HG03064 (cell line): Measurements from ENCODE around the gene CHL1.
"Not testable (repeated sequence)": the region's sequence is repeated elsewhere in the genome, so short reads cannot be mapped to it uniquely, and the experiment has no call there.

Experiments used
- ATAC-seq: cut with Tn5 transposase; IDR thresholded peaks from one replicate; pipeline ENCODE4 v1.9.1; 2021; ENCODE audit warnings: low read depth; ENCODE audit not compliant: unreplicated experiment

Gene CHL1

DNA sequence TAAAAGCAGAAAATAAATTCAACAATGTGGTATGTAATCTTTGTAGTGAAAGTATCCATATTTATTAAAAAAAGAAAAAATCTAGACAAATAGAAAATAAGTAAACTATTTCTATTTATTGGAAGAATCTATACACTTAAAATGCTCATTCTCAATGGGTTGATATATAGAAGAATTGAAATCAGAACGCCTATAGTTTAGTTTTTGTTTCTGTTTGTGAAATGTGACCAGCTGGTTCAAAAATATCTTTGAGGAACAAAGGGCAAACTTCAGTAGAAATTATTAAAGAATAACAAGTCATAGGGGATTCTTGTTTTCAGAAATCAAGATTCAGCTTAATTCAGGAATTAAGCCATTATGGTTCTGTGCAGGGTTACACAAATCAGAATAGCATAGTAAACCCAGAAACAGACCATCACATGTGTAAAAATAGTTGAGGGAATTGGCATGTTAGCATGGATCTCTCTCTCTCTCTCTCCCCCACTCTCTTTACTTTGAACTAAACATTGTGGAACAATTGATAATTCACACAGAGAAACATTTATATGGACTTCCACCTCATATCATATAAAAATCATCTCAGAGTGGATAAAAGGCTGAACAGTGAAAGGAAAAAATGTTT is 134.0 kb downstream of the CHL1 start:
- no peak for ATAC-seq

DNA sequence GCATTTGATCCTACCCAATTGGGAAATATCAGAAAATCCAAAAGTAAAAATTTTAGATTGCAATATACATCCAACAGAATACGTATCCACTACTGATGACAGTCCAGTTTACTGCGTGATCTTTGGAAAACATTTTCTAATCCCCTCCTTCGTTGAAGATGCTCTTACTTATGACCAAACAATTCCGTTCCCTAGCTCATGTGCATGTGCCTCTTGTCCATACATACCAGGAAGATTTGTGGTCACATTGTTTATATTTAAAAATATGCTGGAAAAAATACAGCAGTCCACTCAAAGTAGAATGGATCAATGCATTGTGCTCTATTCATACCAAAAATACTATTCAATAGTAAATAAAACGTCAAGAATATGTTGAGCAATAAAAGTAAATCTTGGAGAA is 135.3 kb downstream of the CHL1 start:
- no peak for ATAC-seq

DNA sequence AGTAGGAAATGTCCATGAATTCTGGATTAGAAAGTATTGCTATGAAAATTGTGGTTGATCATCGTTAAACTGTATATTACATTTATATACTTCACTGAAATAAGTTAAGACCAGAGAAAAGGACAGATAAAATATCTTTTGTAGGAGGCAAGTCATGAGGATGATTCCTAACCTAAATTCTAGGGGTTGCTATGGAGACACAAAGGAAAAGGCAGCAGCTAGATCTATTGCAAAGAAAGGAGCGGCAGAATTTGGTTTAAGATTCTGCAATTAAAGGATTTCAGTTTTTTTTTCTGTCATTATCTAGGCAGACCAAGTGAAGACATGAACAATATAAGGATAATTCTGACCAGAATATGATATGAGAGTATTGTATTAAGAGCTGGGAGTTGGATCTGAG is 136.1 kb downstream of the CHL1 start:
- no peak for ATAC-seq

DNA sequence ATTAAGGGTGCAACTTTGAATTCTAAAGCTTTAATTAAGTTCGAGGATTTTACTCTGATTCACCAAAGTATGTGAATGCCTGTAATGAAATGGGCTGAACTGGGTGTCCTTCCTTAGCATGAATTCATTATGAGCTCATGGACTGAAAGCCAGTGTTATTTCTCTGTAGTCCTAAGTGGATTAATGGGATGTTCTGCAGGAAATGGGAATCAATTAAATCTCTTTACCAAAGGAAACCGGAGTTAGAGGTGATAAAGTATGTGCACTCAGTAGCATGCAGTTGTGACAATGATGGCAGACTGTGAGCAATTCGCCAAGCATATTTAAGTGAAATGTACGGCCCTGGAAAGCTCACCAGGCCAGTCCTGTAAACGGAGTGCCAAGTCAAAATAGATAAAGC is 138.7 kb downstream of the CHL1 start:
- no peak for ATAC-seq

DNA sequence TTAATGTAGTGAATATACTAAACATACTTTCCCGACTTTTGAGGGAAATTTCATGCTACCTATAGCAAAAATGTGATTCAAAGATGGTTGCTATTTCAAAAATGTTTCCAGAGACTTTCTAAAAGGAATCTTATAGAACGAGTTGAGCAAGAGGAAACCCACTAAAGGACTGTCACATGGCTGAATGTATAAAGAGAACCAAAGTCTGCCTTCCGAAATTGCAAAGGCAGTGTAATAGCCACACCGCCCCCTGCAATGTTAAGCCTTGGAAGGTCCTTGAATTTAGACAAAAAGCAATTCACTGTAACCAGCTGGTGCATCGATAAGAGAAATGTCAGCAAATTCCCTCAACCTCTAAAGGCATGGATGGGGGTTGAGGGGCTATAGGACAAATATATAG is 142.8 kb downstream of the CHL1 start:
- ATAC-seq: no peak

DNA sequence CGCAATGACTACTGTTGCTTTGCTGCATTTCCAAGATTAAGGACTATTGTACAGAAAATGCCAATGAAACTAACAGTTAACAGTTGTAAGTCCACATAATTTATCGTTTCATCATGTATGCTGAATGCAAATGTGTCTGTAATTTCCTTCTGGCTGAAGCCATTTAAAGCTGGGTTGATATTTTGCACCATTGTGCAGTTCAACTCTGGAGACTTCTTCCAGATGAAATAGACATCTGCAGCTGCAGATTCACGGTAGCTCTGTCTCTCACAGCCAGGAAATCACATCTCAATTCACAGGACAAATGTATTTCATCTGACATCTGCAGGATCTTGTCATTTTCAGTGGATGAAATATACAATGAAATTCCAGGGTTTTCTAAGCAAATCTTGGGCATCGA is 145.4 kb downstream of the CHL1 start:
- ATAC-seq: no peak

DNA sequence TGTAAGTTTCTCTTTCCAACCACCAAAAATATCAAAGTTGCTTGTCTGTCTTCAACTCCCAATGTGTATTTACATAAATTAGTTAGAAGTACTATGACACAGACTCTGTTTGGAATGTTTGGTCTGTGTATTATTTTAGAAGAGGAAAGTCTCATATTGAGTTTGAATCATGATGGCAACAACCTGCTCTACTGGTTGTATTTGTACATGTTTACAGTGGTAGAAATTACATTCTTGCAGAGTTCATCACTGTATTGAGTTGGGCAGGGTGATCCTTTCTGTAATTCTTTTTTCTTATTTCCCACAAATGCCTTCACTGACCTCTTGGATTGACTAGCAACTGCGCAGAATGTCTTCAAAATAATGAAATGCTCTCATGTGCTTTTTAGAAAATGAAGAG is 149.6 kb downstream of the CHL1 start:
- no peak for ATAC-seq

DNA sequence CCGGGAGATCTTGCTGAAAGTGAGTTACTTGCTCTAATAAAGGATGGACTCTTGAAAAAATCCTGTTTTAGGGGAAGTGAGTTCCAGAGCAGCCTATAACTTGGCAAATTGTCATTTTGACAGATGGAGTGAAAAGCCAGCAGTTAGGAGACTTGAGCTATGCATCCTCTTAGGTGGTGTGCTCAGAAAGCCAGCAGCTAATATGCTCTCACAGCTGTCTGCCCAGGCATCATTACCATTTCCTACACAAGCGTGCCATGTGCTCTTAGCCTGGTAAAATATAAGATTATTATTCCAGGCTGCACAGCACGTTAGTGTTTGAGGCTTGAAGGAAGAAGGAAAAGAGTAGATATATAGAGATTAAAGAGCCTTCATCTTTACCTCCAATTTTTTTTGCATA is 151.0 kb downstream of the CHL1 start:
- ATAC-seq: no peak

DNA sequence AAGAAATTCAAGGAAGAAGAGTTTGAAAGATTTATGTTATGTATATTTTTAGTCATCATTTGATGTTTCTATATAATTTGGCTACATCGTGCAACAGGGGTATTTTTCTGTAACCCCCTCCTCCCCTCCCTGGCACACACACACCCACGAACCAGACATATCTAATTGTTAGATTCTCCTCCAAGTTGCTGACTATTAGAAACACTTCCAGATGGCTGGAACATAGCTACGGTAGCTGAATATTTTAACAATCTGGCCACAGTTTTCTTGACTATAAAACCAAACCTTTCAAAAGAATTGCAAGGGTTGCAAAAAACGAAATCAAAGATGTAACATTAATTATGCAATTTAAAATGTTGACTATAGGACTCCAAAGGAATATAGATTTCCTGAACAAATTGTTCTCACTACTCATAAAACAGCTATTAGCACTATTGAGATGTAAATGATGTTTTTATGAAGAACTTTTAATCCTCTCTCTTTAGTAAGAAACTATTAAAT is 154.4 kb downstream of the CHL1 start:
- ATAC-seq: no peak

DNA sequence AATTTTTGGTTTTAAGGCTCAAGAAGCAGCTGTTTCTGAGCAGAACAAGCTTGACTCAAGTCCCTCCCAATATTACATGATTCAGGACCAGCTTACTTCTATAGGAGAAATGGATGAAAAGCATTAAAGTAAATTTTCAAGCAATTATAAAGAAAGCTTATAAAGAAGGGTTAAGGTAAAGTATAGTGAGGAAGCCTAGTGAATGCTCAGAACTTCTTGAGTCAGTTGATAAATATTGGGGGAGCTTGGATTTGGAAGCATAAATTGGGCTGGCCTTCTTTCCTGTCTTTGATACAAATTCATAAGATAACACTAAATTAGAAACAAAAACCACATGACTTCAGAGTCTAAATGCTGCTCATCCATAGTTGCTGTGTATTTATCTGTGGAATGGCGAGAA is 156.0 kb downstream of the CHL1 start:
- ATAC-seq: no peak

DNA sequence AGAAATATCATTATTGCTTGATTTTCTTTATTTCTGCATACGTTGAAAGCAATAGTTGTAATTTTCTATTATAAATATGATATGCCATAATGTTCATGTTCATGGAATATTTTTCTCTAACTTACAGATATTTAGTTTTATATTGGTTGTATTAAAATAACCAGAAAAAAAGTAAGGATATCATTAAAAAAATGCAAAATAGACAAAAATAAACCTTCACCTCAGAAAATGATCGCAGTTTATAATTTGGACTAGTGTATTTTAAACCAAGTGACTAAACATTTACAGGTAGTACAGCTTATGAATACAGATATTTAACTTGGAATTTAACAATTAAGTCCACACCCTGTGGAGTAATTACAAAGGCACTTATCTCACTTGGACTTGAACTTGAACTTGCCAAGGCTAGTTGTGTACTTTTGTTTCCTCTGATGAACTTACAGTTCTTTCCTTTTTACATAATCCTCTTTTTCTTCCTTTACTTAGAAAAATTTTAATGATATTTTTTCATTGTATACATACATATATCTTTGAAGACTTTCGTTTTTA is 156.7 kb downstream of the CHL1 start:
- no peak for ATAC-seq

DNA sequence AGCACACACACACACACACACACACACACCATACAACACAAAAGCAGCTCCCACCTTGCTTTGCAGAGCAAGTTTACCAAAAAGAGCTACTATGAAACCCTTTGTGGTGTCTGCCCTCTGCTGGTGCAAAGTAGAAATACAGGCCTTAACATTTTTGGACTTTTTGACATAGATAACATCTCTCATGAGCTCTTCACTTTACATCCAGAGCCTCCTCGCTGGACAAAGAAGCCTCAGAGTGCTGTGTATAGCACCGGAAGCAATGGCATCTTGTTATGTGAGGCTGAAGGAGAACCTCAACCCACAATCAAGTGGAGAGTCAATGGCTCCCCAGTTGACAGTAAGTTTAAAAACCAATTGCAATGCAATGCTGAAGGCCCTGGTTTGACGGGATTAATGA is 157.9 kb downstream of the CHL1 start:
- peak; percentile 75 for ATAC-seq

DNA sequence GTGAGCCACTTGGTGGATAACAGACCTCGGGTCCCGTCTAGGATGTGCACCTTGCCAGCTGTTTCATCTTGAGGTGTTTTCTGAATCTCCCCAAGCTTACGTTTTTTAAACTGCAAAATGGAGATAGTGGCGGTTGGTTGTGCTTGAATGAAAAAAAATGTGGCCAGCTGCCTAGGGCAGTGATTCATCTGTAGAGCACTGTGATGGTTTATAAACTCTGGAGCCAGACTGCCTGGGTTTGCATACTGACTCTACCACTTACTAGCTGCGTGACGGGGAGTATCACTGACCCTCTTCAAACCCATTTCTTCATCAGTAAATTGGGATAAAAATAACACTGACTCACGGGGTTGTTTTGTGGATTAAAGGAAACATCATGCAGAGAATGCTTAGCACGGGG is 159.1 kb downstream of the CHL1 start:
- ATAC-seq: no peak

DNA sequence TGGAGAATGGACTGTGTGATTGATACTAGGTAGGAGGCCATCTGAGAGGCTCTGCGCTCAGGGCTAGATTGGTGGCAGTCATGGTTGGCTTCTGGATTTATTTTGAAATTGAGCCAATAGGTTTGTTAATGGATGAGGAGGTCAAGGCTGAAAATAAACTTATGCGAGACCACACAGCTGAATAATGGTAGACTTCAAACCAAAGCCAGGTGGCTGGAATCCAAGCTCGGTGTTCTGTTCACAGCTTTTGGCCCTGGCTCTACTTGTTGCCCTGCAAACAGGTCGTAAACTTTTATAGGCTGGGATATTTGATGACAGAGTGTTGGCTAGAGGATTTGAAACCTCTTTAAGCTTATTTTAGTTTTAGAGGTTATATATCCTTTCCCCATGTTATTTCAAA is 160.4 kb downstream of the CHL1 start:
- ATAC-seq: no peak

DNA sequence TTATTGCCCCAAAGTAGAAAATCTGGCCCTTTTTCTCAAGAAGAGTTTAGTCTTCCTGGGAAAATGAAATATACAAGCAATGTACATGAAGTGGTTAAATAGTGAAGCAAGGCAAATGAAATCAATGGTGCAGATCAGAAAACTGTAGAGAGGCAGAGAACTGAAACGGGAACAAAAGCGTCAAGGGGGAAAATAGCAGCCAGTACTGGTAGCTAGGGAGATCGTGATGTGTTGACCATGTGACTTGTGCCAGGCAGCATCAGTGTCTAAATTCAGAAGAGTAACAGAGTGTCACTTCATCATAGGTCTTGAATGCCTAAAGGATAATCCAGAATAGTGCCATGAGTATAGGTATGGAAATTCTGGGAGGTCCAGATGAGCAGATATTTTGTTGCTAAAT is 163.1 kb downstream of the CHL1 start:
- peak; percentile 74 for ATAC-seq

DNA sequence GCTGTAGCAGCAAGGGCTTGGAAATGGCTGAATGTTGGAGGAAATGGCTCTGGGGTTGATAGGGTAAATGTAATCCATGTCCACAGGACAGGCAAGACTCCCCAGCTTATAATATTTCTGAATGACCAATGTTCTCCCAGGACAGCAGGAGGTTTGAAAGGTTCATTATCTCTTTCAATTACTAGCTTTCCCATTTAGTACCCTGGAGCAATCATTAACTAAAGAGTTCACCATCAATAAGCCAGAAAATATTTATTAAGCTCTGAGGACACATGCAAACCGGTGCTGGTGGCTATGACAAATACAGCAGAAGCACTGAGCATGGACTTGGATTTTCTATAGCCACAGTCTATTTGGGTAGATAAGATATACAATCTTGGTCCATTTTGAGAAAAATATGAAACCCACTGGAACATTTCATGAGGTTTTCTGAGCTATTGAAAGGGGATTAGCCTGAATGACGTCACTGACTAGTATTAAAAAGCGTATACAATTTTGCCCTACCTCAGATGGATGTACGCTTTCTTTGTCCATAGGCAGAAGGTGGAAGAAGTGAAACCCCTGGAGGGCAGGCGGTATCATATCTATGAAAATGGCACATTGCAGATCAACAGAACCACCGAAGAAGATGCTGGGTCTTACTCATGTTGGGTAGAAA is 166.2 kb downstream of the CHL1 start:
- ATAC-seq: no peak

DNA sequence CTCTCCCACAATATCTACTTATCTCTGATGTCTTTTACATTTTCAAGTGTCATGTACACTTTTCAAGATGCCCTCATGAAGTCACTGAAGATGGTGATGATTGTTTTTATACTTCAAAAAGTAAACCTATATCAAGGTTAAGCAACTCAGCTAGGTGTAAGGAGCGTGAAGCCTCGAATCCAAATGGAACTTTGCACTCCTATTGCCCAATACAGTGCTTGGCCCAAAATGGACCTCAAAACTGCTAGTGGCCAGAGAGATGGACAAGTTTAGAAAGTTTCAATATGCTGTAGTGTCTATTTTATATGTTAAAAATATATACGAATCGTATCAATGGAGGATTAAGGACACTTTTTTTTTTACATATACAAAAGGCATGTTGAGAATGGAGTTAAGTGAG is 167.7 kb downstream of the CHL1 start:
- no peak for ATAC-seq

DNA sequence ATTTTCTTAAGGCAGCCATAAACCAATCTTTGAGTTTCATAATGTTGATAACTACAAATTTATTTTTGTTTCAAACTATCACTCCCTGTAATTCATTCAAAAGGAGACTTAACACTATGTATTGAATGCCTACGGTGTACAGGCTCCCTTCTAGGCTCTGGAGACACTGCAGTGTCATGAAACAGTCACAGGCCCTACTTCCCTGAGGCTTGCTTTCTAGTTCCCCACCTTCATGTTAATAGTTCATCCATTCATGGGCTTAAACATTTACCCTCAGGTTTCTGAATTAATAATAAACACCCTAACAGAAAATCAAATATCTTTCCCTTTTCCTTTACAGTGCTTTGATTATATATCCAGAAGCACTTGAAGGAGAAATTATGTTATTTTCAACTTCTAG is 168.7 kb downstream of the CHL1 start:
- peak; percentile 79 for ATAC-seq

DNA sequence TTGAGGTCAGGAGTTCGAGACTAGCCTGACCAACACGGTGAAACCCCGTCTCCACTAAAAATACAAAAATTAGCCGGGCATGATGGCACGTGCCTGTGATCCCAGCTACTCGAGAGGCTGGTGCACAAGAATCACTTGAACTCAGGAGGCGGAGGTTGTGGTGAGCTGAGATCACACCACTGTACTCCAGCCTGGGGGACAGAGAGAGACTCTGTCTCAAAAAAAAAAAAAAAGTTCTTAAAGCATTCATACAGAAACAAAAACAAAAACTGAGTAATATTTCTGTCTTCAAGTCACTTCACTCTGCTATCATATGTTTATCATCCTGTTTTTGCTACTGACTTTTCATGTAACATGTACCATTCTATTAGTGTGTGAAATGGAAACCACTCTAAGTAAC is 169.7 kb downstream of the CHL1 start:
- ATAC-seq: not testable (repeated sequence)

DNA sequence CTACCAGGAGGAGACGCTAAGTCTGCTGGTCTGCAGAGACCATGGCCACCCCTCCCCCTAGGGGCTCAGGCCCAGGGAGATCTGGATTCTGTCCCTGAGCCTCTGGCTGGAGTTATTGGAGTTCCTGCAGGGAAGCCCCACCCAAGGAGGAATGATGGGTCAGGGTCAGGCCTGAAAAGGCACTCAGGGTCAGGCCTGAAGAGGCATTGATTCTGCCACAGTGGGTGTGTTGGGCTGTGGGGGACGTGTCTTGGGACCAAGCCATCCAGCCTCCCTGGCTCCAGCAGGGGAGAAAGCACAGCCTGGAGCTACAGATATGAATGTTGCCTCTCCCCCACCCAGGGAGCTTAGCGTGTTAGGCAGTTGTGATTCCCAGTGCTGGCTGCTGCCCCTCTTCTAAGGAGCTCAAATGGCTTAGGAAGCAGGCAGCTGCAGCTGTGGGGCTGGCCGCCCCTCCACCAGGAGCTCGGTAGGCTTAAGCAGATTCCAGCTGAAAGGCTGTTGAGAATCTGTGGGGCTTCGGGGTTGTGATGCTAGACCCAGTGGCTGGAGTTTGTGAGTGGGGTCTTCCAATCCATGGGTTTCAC is 176.7 kb downstream of the CHL1 start:
- ATAC-seq: no peak

DNA sequence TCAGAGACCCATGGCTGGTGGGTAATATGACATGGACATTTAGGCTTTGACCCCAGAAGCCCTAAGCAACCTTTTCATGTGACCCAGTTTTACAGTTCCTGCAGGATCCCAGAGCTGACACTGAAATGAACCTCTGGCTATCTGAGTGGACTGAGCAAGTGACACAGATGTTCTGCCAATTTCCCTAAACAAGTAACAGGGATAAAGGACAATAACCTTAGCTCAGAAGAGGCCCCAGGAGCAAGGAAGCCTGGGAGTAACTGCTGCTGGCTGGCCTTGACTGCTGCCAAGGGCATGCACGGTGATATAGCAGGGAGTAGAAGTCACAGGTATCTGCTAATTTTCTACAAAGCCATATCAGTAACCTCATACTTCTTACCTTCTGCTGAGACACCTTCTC is 177.9 kb downstream of the CHL1 start:
- ATAC-seq: no peak

DNA sequence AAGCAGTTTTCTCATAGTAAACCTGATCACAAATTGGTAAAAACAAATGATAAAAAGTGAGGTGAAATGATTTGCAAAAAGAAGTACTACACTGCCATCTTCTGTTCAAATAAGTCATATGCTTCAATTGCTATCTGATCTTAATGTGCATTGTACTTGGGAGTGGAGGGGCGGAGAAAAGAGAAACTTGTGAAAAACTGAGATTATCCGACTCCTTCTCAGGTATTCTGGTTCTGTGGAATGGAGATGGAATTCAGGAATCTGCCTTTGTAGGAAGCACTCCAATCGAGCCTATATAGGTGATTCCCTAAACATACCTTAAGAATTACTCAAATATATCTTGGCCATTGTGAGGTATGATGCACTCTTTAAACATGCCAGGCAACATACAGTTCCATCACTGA is 180.6 kb downstream of the CHL1 start:
- ATAC-seq: peak; percentile 70
